ENCODE data around the gene PCSK6.

PCSK6 gene

DNA sequence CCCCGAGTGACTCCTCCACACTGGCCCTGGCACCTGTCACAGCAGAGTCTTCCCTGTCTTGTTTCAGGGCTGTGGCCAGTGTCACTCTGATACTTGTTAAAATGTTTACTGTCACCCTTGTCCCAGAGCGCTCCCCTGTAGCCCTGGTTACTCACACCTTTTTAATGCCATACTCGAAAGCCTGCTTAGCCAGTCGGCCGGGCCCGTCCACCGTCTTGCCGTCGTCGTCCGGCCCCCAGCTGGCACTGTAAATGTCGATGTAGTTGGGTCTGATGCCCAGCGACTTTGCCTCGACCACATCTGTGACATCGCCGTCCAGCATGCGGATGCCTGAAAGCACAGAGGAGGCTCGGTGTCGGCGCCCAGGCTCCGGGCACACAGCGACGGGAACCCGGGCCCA lies 91.3 kb downstream of the PCSK6 start:
- no peak for DNase-seq (ENCODE audit: low read depth)

DNA sequence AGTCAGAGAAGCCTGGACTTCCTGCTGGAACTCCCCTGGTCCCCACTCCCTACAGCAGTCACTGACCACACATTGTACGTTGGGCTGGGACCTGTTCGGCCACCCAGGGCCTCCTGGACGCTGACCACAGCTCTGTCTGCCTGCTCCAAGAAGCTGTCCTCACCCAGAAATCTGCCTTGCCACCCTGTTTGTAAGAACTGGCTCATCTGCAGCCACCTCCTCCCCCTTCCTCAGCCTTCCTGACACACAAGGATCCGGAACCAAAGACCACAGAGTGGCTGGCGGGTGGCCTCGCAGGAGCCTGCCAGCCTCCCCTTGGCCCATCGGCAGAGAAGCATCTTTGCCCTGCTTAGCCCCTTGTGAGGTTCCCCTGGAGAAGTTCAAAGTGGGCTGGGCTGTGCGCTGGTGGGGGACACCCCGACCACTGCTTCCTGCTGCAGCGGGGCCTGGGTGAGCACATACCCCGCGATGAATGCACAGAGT lies 91.9 kb downstream of the PCSK6 start:
- DNase-seq (ENCODE audit: low read depth) = no peak

DNA sequence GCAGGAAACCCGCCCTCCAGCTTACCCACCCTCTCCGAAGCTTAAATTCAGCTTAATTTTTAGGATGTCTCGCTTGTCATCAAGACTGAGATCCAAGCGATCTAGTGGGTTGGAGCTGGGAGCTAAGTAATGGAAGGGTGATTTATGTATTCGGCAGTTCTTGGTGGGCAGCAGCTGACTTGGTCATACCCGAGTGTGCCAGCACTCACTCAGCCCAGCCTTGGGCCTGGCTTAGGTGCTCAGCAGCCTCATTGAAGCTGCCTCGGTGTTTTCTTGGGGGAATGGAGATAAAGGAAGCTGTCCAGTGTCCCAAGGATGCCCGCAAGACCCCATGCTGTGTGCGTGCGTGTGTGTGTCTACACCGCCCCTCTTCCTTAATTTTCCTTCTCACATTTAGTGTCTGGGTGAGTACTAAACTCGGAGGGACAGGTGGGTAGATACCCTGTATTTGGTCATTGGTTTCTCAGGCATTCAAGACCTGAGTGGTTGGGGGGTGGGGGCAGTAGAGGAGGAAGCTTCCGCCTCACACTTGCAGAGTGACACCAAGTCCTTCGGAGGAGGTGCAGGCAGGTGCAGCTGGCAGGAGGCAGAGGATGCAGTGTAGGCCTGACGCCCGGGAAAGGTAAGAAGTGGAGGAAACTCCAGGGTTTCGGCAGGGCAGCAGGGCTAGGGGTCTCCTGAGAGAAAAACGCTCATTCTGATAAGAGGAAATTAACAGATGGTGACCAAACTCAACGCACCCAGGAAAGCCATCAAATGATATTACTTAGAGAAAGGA lies 92.8 kb downstream of the PCSK6 start:
- no peak for DNase-seq (ENCODE audit: low read depth)

DNA sequence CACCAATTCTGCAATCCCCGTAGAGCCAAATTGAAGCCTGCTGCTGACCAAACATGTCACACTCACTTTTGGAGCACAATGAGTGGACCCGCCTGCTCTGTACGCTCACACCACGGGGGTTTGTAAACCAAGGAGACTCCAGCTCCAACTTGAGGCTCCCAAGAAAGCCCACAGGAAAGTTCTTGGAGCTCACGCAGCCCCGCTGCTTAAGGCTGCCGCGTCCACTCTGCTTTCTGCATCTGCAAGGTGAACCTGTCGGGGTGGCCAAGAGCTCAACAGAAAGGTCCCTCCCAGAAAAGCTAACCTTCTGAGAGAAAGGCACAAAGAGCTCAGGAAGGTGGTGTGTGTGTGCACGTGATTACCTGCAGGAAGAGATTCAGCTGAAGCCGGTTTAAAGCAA lies 94.9 kb downstream of the PCSK6 start:
- DNase-seq (ENCODE audit: low read depth) = no peak

DNA sequence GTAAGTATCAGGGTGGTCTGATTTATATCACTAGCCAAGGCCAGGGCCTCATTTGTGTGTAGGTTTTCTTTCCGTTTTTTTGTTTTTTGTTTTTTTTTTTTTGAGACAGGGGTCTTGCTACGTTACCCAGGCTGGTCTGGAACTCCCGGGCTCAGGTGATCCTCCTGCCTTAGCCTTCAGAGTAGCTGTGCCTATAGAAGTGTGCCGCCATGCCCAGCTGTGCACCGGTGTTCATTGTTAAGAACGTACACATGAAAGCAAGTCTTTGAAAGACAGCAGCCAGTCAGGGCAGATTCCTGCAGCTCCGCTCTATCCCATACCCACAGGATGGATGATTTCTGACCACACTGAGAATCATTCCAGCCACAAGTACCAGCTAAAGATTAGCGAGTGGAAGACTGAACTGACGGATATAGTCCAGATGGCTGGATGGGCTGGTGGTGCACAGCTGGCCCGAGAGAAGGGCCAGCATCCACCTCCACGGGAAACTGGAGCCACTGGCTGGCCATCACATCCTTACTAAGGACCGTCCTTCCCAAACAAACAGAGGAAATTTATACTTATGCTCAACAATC lies 95.4 kb downstream of the PCSK6 start:
- no peak for DNase-seq (ENCODE audit: low read depth)

DNA sequence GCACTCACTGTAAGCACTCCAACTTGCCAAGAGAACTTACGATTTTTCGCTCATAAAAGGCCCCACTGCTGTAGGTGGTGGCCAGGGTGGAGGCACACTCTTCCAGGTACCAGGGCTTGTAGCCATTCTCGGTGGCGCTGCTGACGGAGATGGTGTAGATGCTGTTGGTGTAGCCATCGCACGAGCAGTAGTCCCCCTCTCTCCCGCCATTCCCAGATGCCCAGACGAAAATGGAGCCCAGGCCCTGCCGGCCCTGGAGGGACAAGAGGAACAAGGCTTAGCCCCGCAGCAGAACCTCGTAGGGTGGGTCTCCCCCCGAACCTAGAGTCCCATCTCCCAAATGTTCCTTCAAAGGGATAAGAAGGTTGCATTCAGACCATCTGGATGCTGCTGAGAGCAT lies 96.3 kb downstream of the PCSK6 start:
- DNase-seq (ENCODE audit: low read depth) = no peak

DNA sequence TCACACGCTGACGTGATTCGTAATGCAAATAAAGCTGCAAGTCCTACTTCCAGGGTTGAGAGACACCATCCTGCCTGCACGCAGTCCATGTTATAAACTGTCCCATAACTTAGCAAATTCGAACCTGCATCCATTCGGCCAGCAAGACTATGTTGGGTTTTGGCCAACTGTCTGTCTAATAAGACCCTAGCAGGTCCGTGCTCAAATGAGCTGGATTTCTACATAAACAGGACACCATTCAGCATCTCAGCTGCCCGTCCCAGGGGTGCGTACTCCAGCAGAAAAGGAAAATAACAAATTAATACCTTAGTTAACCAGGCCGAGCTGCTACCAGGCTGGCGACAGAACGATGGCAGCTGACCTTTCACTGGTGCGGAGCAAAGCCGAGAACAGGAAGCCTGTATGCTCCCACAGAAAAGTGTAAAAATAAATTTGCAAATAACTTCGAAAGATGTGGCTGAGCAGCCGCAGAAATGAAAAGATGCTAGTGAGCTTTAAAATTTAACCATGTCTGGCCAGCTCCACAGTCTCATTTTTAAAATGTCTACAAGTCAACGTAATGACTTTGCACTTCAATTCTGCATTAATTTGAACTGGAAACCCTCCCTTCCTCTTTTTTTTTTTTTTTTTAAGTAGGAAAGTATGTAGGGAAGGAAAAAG lies 97.4 kb downstream of the PCSK6 start:
- DNase-seq (ENCODE audit: low read depth) = no peak

DNA sequence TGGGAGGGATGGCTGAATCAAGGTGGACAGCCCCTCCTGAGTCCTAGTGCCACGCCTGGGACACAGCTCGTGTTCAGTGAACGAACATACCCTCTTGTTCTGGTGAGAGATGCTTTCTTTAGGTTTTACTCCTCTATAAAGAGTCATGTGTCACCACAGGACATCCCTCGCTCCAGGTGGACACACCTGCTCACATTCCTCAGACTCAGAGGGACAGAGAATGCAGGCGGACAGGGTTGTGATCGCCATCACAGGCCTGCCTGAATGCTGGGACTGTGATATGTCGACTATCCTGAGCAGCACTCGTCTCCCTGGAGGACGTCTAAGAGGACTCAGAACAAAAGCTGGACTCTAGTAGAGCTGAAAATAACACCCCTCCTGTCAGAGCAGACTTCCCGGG lies 98.1 kb downstream of the PCSK6 start:
- no peak for DNase-seq (ENCODE audit: low read depth)

DNA sequence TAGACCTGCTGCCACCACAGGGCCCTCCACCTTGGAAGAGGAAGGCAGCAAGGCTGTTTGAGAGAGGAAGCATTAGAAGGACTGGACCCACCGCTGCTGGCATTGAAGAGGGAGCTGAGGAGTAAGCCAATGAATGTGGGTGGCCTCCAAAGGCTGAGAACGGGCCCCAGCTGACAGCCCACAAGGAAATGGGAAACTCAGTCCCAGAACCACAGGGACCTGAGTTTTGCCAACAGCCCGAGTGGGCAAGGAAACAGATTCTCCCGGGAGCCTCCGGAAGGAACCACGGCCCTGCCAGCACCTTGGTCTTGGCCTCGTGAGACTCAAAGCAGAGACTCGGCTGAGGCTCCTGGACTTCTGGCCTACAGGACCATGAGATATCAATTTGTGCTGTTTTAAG lies 99.0 kb downstream of the PCSK6 start:
- DNase-seq (ENCODE audit: low read depth) = no peak

DNA sequence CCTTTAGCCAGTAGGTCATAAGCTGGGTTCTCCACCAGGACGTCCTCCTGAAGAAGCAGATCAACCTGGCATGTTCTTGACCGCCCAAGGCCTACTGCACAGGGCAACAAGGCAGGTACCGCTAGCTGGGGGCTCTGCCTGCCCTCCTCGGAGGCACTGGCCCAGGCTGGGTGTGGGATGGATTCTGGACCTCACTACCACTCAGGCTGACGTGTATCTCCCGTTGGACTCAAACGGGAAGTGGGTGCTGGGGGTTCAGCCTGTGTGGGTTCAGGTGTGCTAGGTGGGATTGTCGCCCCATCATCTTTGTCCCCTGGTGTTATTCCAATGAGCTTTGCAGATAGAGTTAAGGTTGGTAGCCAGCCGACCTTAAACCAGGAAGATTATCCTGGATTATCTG lies 99.4 kb downstream of the PCSK6 start:
- no peak for DNase-seq (ENCODE audit: low read depth)

DNA sequence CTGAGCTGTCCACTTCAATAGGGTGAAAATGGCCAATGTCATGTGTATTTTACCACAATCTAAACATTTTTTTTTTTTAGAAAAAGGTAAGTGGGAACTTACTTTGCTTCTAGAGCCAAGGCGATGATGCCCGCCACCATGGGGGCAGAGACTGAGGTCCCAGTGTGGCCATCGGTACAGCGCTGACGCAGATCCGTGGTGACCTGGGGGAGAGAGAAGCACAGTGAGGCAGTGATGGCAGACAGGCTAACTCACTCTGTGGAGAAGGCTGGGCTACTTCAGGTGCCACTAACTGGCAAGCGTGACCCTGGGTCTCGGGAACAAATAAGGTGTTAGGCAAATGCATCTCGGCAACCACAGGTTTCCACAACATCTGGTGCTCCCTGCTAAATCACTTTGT lies 100.1 kb downstream of the PCSK6 start:
- no peak for DNase-seq (ENCODE audit: low read depth)

DNA sequence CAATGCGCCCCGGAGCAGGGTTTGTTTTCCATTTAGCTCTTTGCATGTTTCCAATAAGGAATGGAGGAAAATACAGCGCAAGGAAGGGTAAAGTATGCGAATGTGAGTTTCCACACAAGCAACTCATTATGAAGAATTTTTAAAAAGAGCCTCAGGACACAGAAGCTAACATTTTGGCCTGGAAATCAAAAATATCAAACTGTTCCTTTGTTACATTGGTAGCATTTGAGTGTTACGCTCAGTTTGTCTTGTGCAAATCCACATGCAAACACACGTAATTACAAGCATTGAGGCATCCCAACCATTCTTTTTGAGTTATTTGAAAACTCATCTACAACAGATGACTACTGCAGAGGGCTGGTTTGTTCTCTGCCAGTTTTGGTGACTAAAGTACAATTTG lies 101.5 kb downstream of the PCSK6 start:
- DNase-seq (ENCODE audit: low read depth) = no peak

DNA sequence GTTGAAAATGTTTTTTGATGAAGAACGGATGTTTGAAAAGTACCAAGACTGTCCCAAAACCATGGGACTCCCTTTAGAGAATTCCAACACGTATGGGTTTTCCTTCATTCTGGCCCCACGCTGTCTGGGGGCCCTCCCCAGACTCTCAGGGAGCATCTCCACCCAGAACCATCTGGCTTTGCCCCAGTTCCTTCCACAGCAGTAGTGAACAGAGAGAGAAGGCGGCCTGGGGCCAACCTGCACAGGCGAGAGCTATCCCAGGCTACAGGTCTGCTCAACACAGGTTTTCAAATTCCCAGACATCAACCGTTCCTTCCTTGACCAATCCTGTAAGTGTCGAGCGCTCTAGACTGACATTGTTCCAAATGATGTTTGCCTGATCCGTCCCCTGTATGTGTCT lies 101.9 kb downstream of the PCSK6 start:
- DNase-seq (ENCODE audit: low read depth) = no peak

DNA sequence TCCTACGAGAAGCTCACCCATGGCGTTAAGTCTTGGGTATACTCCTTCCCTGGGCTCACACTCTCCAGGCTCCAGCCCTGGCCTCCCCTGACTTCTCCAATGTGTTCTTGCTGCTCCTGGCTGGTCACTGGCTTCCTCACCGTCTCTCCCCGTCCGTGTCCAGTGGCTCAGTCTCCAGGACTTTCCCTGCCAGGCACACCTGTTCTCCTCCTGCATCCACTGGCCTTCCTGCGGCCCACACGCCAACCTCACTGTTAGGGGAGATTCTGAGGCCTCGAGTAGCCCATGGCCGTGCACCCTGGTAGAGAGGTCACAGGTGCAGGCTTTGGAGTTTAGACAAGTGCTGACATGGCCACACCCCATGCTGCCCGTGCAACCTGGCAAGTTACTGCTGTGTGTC lies 102.5 kb downstream of the PCSK6 start:
- DNase-seq (ENCODE audit: low read depth) = no peak

DNA sequence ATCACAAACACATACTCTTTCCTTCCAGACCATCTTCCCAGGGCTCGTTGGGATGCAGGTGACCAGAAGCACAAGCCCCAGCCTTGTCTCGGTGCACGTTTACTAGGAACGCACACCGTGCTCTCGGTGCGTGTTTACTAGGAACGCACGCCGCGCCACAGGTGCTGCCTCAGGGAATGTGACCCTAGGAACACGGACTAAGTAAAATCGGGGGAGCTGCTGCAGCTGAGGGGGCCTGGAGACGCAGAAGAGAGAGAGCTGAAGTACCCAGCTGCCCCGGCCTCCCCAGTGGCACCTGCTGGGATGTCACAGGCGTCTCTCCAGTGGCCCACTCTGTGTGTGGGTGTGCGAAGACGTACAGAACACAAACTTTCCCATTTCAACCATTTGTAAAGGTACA lies 103.5 kb downstream of the PCSK6 start:
- no peak for DNase-seq (ENCODE audit: low read depth)

DNA sequence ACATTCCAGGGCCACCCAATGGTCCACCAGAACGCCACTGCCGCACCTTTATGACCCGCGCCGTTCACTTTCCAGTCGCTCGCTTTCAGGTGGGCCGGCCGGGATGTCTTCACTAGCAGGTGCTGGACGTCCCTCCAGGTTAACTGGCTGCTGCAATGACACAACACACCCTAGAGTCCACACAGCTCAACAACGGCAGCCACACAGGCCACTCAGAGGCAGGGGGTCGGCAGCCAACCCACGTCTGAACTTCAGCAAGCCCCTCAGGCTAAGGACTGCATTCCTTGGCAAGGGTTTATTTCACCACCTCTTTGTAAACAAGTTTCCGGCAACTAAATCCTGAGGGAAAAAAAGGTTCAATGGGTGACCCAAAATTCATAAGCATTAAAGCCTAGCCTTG lies 105.2 kb downstream of the PCSK6 start:
- DNase-seq (ENCODE audit: low read depth) = no peak

DNA sequence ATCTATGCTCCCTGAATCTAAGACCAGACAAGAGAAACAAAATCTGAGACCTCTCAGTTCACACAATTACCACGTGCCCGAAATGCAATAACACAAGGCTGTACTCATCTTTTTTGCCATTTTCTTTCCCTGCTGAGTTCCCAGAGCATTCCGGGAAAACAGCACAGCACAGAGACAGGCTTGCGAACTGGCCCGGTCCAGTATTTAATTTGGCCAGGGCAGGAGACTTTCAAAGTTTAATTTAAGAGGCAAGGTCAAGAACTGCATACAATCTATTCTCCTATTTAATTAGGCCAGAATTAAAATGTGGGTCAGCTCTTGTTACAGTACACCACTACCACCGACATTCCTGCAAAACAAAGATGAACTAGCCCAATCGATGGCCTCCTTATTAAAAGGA lies 107.0 kb downstream of the PCSK6 start:
- DNase-seq (ENCODE audit: low read depth) = no peak

DNA sequence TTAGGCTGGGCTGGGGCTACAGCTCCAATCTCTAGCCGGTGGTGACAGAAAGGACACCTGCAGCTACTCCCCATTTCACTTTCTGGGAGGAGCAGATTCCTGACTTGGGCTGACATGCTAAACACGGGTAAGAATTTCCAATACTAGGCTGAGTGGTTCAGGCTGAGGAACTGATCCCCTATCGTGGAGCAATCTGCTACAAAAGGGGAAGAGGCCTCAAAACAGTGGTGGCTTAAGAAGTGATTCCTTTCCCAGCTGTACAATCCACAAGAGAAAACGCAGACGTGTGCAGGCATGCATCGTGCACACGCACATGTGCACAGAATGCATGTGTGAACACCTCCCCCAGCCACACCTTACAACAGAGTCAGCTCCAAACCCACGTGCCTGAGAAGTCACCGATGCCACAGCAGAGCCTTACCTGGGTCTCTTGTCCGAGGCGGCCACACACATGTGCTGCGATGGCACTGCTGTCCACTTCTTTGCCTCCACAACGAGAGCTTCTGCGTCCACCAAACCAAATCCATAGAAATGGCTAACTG lies 107.8 kb downstream of the PCSK6 start:
- DNase-seq (ENCODE audit: low read depth) = no peak

DNA sequence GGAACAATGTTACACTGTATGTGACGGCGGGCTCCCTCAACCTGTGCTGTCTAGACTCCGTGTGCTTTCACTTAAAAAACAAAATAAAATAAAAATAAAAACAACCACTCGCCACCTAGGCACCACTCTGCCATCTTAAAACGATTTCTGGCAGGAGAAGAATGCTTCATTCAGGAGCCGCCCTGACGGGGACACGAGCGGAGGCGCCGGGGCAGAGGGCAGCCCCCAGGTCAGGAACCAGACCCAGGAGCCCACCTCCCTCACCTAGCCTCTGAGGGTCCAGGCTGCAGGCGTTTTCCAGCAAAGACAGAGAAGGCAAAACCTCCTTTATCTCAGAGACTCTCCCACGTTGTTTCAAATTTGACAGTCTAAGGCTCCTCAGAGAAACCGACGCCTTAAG lies 109.4 kb downstream of the PCSK6 start:
- DNase-seq (ENCODE audit: low read depth) = no peak

DNA sequence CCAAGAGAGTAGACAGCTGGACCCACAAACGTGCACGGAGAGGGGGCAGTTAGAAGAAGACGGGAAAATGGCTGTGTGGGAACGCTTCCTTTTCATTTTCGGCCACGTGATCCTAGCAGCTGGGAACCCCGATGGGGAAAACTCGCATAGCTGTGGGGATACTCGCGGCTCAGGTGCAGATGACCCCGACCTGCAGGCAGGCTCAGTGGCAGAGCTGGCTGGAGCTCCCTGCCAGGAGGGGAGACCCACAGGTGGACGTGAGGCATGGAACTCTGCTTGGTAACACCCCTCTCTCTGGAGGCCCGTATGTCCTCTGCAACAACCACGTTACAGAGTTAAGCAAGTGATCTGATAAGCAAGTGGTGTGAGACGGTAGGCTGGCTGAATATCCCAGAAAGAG lies 109.9 kb downstream of the PCSK6 start:
- no peak for DNase-seq (ENCODE audit: low read depth)

DNA sequence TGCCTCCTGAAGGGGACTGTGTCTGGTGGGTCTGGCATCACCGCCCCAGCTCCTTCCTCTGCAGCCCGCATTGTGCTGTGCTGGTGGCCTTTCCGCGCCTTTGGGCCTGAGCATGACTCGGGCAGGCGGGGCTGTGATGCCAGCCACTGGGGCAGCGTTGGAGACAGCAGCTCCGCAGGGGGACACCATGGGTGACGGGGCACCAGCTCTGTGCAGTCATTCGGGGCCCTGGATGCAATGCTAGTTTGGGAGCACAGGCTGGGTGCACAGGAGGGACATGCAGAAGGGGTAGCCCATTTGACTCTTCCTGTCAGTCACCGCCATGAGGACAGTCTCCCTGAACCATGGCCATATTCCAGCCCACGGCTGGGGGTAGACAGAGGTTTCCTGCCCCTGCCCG lies 110.6 kb downstream of the PCSK6 start:
- DNase-seq (ENCODE audit: low read depth) = no peak

DNA sequence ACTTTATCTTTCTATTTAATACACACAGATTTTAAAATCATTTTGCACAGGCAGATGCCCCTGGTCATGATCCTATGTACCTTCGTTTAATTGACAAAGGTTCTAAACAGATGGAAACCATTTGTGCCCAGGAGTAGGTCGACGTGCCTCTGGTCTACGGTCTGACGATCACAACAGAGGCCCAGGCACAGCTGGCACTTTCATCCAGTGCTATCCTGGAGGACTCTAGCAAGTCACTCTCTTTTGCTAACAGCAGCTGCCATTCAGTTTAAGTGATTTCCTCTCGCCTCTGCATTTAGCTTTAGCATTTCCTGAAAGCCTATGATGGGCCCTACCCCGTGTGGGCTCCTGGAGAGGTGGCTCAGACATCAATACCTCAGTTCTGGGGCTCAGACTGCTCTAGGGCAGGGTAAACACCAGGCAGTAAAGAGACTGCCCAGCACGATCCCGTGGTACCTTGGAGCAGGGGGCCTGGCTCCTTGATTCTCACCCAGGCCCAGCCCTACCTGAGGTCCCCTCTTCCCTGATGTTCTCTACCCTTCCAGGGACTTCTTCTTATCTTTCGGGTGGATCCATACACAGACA lies 111.2 kb downstream of the PCSK6 start:
- no peak for DNase-seq (ENCODE audit: low read depth)
